ENCODE measurements around the gene FAM118A. TPM values are rescaled to one million over a fixed set of nuclear protein-coding genes. Genes with fewer than 3 reads are reported as not detected.
"Not testable (repeated sequence)": the region's sequence is repeated elsewhere in the genome, so short reads cannot be mapped to it uniquely, and the experiment has no call there.

FAM118A gene
- total RNA-seq, 2 experiments from 2014 or later = 73.9 to 74.7 TPM

DNA sequence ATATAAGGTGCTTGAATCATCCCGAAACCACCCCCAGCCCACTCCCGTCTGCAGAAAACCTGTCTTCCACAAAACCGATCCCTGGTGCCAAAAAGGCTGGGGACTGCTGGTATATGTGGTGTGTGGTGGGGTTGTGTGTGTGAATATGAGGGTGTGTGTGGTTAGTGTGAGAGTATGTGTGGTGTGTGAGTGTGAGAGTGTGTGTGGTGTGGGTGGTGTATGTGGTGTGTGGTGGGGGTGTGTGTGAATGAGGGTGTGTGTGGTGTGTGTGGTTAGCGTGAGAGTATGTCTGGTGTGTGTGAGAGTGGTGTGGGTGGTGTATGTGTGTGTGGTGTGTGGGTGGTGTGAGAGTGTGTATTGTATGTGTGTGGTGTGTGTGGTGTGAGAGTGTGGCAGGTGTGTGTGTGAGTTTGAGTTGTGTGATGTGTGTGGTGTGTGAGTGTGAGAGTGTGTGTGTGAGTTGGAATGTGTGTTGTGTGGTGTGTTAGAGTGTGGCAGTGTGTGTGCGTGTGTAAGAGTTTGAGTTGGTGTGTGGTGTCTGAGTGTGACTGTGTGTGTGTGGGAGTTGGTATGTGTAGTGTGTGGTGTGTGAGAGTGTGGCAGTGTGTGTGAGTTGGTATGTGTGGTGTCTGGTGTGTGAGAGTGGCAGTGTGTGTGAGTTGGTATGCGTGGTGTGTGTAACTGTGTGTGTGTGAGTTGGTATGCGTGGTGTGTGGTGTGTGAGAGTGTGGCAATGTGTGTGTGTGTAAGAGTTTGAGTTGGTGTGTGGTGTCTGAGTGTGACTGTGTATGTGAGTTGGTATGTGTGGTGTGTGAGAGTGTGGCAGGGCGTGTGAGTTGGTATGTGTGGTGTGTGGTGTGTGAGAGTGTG, 18.4 kb upstream of the FAM118A start:
- no peaks in the 10 kb centered on the region for H3K9me3 Mint-ChIP-seq
- CTCF ChIA-PET = no interaction called here
- no peak overlapping the region for H3K4me3 Mint-ChIP-seq
- no peak for DNase-seq
- H3K27me3 Mint-ChIP-seq = no peaks in the 10 kb centered on the region
- no peak overlapping the region for H3K27ac Mint-ChIP-seq
- H3K36me3 Mint-ChIP-seq (ENCODE audit: low read depth) = no peaks in the 10 kb centered on the region
- H3K4me1 Mint-ChIP-seq = peaks cover 8% of the 10 kb centered on the region
- POLR2A ChIA-PET = no interaction called here

DNA sequence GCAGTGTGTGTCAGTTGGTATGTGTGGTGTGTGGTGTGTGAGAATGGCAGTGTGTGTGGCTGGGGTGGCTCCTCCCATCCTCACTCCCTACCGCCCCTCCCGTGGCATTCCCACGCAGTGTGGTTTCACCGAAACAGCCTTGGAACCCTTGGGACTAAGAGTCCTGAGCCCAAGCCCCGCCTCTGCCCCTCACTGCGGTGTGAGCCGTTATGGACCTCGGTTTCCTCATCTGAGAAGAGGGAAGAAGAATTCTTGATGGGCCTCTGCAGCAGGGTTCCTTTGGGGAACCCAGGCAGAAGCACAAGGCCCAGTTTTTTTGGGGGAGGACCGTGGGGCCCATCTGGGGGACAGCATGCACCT, 17.8 kb upstream of the FAM118A start:
- no peaks in the 10 kb centered on the region for H3K27me3 Mint-ChIP-seq
- no peaks in the 10 kb centered on the region for H3K36me3 Mint-ChIP-seq (ENCODE audit: low read depth)
- H3K9me3 Mint-ChIP-seq = no peaks in the 10 kb centered on the region
- no peak overlapping the region for H3K27ac Mint-ChIP-seq
- peaks cover 14% of the 10 kb centered on the region for H3K4me1 Mint-ChIP-seq
- no peak overlapping the region for H3K4me3 Mint-ChIP-seq
- no peak for DNase-seq
- ChIA-PET POLR2A (no interaction called here), CTCF (no interaction called here)

- Mint-ChIP-seq H3K27ac (no peak overlapping the region), H3K9me3 (no peaks in the 10 kb centered on the region), H3K27me3 (no peaks in the 10 kb centered on the region), H3K4me1 (peaks cover 16% of the 10 kb centered on the region), H3K36me3 (ENCODE audit: low read depth) (no peaks in the 10 kb centered on the region), H3K4me3 (no peak overlapping the region)
- CTCF ChIA-PET = no interaction called here
- POLR2A ChIA-PET = no interaction called here
- DNase-seq = no peak
Observed at GRCh38 chr22:45292731-45293442, 16.8 kb upstream of the FAM118A start.

- H3K27me3 Mint-ChIP-seq = no peaks in the 10 kb centered on the region
- no peaks in the 10 kb centered on the region for H3K9me3 Mint-ChIP-seq
- H3K4me1 Mint-ChIP-seq = peaks cover 16% of the 10 kb centered on the region
- POLR2A ChIA-PET = no interaction called here
- DNase-seq = no peak
- no peaks in the 10 kb centered on the region for H3K36me3 Mint-ChIP-seq (ENCODE audit: low read depth)
- H3K27ac Mint-ChIP-seq = no peak overlapping the region
- no peak overlapping the region for H3K4me3 Mint-ChIP-seq
- CTCF ChIA-PET = no interaction called here
Observed at GRCh38 chr22:45294030-45294429, 15.7 kb upstream of the FAM118A start.

DNA sequence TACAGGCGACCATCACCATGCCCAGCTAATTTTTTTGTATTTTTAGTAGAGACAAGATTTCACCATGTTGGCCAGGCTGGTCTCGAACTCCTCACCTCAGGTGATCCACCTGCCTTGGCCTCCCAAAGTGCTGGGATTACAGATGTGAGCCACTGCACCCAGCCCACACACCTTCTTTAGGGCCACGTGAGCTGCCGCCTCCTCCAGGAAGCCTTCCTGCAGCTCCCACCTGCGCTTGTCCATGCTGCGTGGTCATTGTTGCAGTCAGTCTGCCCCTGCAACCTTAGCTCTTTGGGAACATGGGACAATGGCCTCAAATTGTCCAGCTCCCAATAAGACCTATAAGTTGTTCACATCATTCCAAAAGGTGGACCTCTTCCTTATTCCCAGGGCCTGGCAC, 14.7 kb upstream of the FAM118A start:
- H3K4me1 Mint-ChIP-seq = peaks cover 16% of the 10 kb centered on the region
- H3K27me3 Mint-ChIP-seq; H3K36me3 Mint-ChIP-seq (ENCODE audit: low read depth); H3K4me3 Mint-ChIP-seq; CTCF ChIA-PET; H3K9me3 Mint-ChIP-seq; H3K27ac Mint-ChIP-seq; DNase-seq: not testable (repeated sequence)
- POLR2A ChIA-PET = interaction anchor here (0.7 to 3.4 kb wide), 2 partner anchors 14 to 21 kb away, joined by 3 to 17 read pairs; partner anchors contain the start of gene FAM118A

- no peak overlapping the region for H3K4me3 Mint-ChIP-seq
- H3K27me3 Mint-ChIP-seq = no peaks in the 10 kb centered on the region
- no peaks in the 10 kb centered on the region for H3K36me3 Mint-ChIP-seq (ENCODE audit: low read depth)
- ChIA-PET CTCF (no interaction called here), POLR2A (interaction anchor here (1.4 to 3.4 kb wide), 3 partner anchors 12 to 23 kb away, joined by 3 to 17 read pairs (median 5); partner anchors contain the start of gene FAM118A)
- H3K9me3 Mint-ChIP-seq = no peaks in the 10 kb centered on the region
- peaks cover 16% of the 10 kb centered on the region for H3K4me1 Mint-ChIP-seq
- no peak for DNase-seq
- peak overlapping the region; percentile 44 for H3K27ac Mint-ChIP-seq
Observed at GRCh38 chr22:45295492-45295891, 14.2 kb upstream of the FAM118A start.

GRCh38 chr22:45296628-45297297, 13.0 kb upstream of the FAM118A start:
- DNase-seq = peak; percentile 56
- CTCF ChIA-PET = interaction anchor here (0.6 kb wide), 1 partner anchor 147 kb away, joined by 3 read pairs; no protein-coding TSS in a partner anchor
- Mint-ChIP-seq H3K27me3 (no peaks in the 10 kb centered on the region), H3K4me3 (peak overlapping the region; percentile 28), H3K4me1 (peaks cover 16% of the 10 kb centered on the region), H3K27ac (peak overlapping the region; percentile 72), H3K36me3 (ENCODE audit: low read depth) (no peaks in the 10 kb centered on the region), H3K9me3 (no peaks in the 10 kb centered on the region)
- POLR2A ChIA-PET = interaction anchor here (0.6 to 3.4 kb wide), 5 partner anchors 10 to 158 kb away, joined by 3 to 17 read pairs (median 3); partner anchors contain the start of gene FAM118A

DNA sequence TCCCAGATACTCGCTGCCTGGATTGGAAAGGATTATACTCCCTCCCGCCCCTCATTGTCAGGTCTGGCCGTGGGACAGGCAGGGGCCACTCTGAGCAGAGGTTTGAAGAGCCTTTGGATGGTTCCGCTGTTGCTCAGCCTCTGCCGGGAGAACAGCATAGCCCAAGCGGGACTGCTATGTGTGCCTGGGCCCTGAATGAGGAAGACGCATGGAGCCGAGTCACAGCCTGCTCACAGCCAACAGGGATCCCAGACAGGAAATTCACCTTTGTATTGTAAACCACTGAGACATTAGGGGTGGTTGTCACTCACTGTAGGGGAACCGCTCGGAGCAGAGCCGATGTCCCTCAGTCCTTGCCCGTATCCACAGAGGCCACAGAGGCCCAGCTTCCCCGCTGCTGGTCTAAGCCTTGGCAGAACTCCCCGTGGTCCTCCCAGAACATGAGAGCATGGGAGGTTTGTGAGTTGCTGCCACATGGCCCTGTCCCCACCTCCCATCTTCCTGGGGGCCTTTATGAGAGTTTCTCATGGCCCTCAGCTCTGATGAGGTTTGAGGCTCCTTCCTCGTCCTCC, 10.7 kb upstream of the FAM118A start:
- Mint-ChIP-seq H3K9me3 (no peaks in the 10 kb centered on the region), H3K27ac (no peak overlapping the region), H3K4me3 (no peak overlapping the region), H3K36me3 (ENCODE audit: low read depth) (no peaks in the 10 kb centered on the region), H3K4me1 (peaks cover 22% of the 10 kb centered on the region), H3K27me3 (peaks cover 2% of the 10 kb centered on the region)
- ChIA-PET POLR2A (interaction anchor here (1.5 kb wide), 1 partner anchor 10 kb away, joined by 7 read pairs; the partner anchor contains the start of gene FAM118A), CTCF (no interaction called here)
- no peak for DNase-seq

DNA sequence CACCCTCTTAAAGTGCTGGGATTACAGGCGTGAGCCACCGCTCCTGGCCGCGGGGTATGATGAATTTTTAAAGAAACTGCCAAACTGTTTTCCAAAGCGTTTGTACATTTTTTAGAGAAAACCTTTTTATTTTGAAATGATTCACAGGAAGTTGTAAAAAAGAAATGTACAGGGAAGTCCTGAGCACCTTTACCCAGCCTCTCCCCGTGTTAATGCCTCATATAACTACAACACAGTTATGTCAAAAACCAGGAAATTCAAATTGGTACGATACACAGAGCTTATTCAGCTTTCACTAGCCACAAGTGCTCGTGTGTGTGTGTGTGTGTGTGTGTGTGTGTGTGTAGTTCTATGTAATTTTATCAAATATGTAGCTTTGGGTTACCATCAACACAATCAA, 7.0 kb upstream of the FAM118A start:
- POLR2A ChIA-PET = interaction anchor here (0.7 kb wide), 2 partner anchors 10 to 16 kb away, joined by 3 read pairs; no protein-coding TSS in a partner anchor
- Mint-ChIP-seq H3K27me3 (peaks cover 2% of the 10 kb centered on the region), H3K4me1 (peaks cover 8% of the 10 kb centered on the region), H3K4me3 (no peak overlapping the region), H3K9me3 (no peaks in the 10 kb centered on the region), H3K36me3 (ENCODE audit: low read depth) (no peaks in the 10 kb centered on the region), H3K27ac (no peak overlapping the region)
- DNase-seq = no peak
- CTCF ChIA-PET = no interaction called here

- H3K36me3 Mint-ChIP-seq (ENCODE audit: low read depth) = no peaks in the 10 kb centered on the region
- ChIA-PET POLR2A (interaction anchor here (0.7 kb wide), 2 partner anchors 10 to 15 kb away, joined by 3 read pairs; no protein-coding TSS in a partner anchor), CTCF (no interaction called here)
- H3K27me3 Mint-ChIP-seq = peaks cover 2% of the 10 kb centered on the region
- H3K9me3 Mint-ChIP-seq = no peaks in the 10 kb centered on the region
- DNase-seq = no peak
- no peak overlapping the region for H3K27ac Mint-ChIP-seq
- H3K4me1 Mint-ChIP-seq = peaks cover 8% of the 10 kb centered on the region
- H3K4me3 Mint-ChIP-seq = no peak overlapping the region
Observed at GRCh38 chr22:45303181-45303580, 6.6 kb upstream of the FAM118A start.

DNA sequence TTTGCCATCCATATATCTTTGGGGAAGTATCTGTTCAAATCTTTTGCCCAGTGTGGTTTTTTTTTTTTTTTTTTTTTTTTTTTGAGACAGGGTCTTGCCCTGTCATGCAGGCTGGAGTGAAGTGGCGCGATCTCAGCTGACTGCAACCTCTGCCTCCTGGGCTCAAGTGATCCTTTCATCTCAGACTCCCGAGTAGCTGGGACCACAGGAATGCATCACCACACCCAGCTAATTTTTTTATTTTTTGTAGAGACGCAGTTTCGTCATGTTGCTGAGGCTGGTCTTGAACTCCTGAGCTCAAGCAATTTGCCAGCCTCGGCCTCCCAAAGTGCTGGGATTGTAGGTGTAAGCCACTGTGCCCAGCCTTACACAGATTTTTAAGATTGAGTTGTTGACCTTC, 4.8 kb upstream of the FAM118A start:
- Mint-ChIP-seq H3K36me3 (ENCODE audit: low read depth) (no peaks in the 10 kb centered on the region), H3K27ac (no peak overlapping the region), H3K4me1 (peaks cover 19% of the 10 kb centered on the region), H3K9me3 (no peaks in the 10 kb centered on the region), H3K27me3 (peaks cover 2% of the 10 kb centered on the region), H3K4me3 (no peak overlapping the region)
- POLR2A ChIA-PET = no interaction called here
- CTCF ChIA-PET = no interaction called here
- DNase-seq = no peak

GRCh38 chr22:45305456-45306075, 4.2 kb upstream of the FAM118A start:
- no peak for DNase-seq
- Mint-ChIP-seq H3K4me1 (peaks cover 21% of the 10 kb centered on the region), H3K27ac (no peak overlapping the region), H3K9me3 (no peaks in the 10 kb centered on the region), H3K36me3 (ENCODE audit: low read depth) (peaks cover under 1% of the 10 kb centered on the region), H3K27me3 (peaks cover 2% of the 10 kb centered on the region), H3K4me3 (no peak overlapping the region)
- ChIA-PET POLR2A (no interaction called here), CTCF (no interaction called here)
